Retinal pigment epithelial cell (primary cell): ENCODE measurements around the gene EBLN2.

Experiments
- DNase-seq: peaks from one replicate; pipeline ENCODE4 v3.0.0-alpha.2; 2010; ENCODE audit warnings: low read depth
- H3K4me3 ChIP-seq: 2 replicates; pipeline ENCODE4 v1.5.1; 2011; ENCODE audit warnings: mild to moderate bottlenecking, low read length, control low read depth, moderate library complexity
- CTCF ChIP-seq: conservative IDR thresholded peaks from 2 replicates; pipeline ENCODE4 v1.5.1; 2011; ENCODE audit warnings: low read depth, low read length, control low read depth, inconsistent platforms

EBLN2 gene

DNA sequence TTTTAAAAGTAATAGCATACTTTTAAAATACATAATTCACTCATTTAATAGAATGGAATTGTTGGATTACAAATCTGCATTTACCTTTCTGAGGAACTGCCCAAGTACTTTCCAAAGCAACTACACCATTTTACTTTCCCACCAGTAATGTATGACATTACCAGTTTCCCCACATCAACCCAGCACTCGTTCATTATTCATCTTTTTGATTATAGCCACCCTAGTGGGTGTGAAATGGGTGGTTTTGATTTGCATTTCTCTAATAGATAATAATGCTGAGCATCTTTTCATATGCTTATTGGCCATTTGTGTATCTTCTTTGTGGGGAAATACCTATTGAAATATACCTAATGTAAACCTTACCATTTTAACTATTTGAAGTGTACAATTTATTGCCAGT lies 18.0 kb upstream of the EBLN2 start:
- no peak for DNase-seq
- no peak overlapping the region for H3K4me3 ChIP-seq
- TF ChIP-seq CTCF: no peak

DNA sequence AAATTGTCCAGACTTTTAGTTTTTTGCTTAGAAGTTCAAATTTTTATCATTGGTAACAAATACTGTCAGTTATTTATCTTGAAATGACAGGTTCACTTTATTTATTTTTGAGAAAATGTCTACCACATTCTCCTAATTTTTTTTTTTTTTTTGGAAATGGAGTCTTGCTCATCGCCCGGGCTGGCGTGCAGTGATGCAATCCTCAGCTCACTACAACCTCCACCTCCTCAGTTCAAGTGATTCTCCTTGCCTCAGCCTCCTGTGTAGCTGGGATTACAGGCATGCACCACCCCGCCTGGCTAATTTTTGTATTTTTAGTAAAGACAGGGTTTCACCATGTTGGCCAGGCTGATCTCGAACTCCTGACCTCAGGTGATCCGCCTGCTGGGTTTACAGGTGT lies 16.1 kb upstream of the EBLN2 start:
- TF ChIP-seq CTCF: no peak
- no peak for DNase-seq
- no peak overlapping the region for H3K4me3 ChIP-seq

DNA sequence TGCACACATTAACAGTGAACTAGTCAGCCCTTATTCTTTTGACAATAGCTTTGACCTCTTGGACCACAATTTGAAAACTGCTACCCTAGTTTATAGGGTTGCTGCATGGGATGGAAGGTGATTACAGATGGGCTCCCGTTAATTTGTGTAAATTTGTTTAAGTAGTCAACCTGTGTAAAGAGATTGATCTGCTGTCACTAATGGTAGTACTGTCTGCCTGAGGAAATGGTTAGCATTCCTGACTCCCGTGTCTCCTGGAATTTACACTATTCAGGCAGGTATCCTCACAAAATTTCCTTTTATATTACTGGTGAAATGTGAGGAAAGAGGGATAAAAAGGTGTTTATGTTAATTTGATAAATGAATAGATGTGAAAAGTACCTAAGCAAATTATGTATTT lies 15.3 kb upstream of the EBLN2 start:
- no peak for TF ChIP-seq CTCF
- DNase-seq: no peak

GRCh38 chr3:73049319-73049718 lies 12.1 kb upstream of the EBLN2 start:
- no peak for TF ChIP-seq CTCF
- no peak for DNase-seq
- H3K4me3 ChIP-seq: no peak overlapping the region

More for the DNA sequence above, 15.3 kb upstream of the EBLN2 start:
- no peak overlapping the region for H3K4me3 ChIP-seq

DNA sequence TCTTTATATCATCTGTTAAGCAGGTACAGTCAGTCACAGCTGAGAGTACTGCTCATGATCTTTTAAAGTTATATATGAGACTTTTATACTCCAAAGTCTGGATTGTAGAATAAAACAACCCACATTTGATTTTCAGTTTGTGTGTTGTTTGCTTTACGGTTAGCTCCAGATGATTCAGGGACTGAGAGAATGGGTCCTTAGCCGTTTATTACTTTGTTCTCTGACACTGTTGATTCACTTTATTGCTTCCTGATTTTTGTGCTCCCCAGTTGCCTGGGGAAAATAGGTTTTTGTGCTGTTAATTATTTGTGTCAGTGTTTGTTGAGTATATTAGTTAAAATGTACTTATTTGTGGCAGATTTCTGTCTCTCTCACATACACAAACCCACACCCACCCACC lies 8.6 kb upstream of the EBLN2 start:
- no peak for DNase-seq
- no peak for TF ChIP-seq CTCF
- H3K4me3 ChIP-seq: no peak overlapping the region

- H3K4me3 ChIP-seq: no peak overlapping the region
- TF ChIP-seq CTCF: no peak
- DNase-seq: no peak
Observed at GRCh38 chr3:73055583-73055982, 5.9 kb upstream of the EBLN2 start.

GRCh38 chr3:73056014-73056844 lies 5.2 kb upstream of the EBLN2 start:
- H3K4me3 ChIP-seq: no peak overlapping the region
- no peak for DNase-seq
- peak; percentile 40 for TF ChIP-seq CTCF
